Articular chondrocyte of knee joint (primary cell): Measurements from ENCODE around the gene SLC66A1. TPM values are rescaled to one million over a fixed set of nuclear protein-coding genes. Genes with fewer than 3 reads are reported as not detected.

ENCODE experiments used
- small RNA-seq: library from RNA; depleted of rRNA; stranded (forward); fragments of <200 nt; gene quantifications from one replicate; pipeline ENCODE3, GENCODE V24; 2012
- total RNA-seq: library from RNA; depleted of rRNA; stranded (reverse); fragments of >200 nt; gene quantifications from 2 replicates; pipeline ENCODE4 v1.2.3, GENCODE V29; 2012

The SLC66A1 gene
- 16.8 and 17.9 TPM in 2 replicates for total RNA-seq

GRCh38 chr1:19311931-19312781, at the start of gene SLC66A1, which contains the start of gene AKR7A2:
SLC66A1 (plus strand) TSS chr1:19312326; CDS start chr1:19317678, 5,352 bp downstream.
AKR7A2 (minus strand) TSS chr1:19312144; CDS start chr1:19312124, 20 bp downstream.

GRCh38 chr1:19288324-19289241, 23.5 kb upstream of the SLC66A1 start, which contains the start of gene AKR7A3:
AKR7A3 (minus strand) TSS chr1:19288770; CDS start chr1:19288709, 61 bp downstream.

Small RNA genes within 50 kb of the gene (small RNA-seq; reads per million reads assigned to genes)
- not detected for gene RNU6-1099P

Other genes with a start within 250 kb of the SLC66A1 start
- gene UBR4, start 102.1 kb upstream of the SLC66A1 start, total RNA-seq, result 150 TPM in 2 replicates
- 53.7 and 54.2 TPM in 2 replicates for gene EMC1, start 60.8 kb upstream of the SLC66A1 start, total RNA-seq
- gene MRTO4, start 60.5 kb upstream of the SLC66A1 start, total RNA-seq, result 17.2 and 19.7 TPM in 2 replicates
- gene AKR7A3, start 23.6 kb upstream of the SLC66A1 start, total RNA-seq, result 0.52 and 0.86 TPM in 2 replicates
- 60.2 and 73.3 TPM in 2 replicates for gene AKR7A2, start 182 bp upstream of the SLC66A1 start, total RNA-seq
- gene CAPZB, start 173.2 kb downstream of the SLC66A1 start, total RNA-seq, result 203 and 216 TPM in 2 replicates